Measurements from ENCODE around the gene WDR47. TPM values are rescaled to one million over a fixed set of nuclear protein-coding genes. Genes with fewer than 3 reads are reported as not detected.
"Not testable (repeated sequence)": the region's sequence is repeated elsewhere in the genome, so short reads cannot be mapped to it uniquely, and the experiment has no call there.

WDR47 gene
- polyA plus RNA-seq, 1 donor, result 8.9 TPM

DNA sequence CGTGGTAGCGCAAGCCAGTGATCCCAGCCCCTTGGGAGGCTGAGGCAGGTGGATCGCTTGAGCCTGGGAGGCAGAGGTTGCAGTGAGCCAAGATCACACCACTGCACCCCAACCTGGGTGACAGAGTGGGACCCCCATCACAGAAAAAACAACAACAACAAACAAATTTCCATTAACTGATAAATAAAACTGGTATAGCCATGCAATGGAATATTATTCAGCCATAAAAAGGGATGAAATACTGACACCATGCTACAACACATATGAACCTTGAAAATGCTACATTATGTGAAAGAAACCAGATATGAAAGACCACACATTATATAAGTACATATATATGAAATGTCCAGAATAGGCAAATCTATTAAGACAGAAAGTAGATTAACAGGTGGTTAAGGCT is 90.7 kb downstream of the WDR47 start:
- Histone ChIP-seq H3K4me1 (ENCODE audit: control insufficient read depth, insufficient read depth, low read length) (peaks cover 4% of the 10 kb centered on the region), H3K27ac (ENCODE audit: low read length) (no peak overlapping the region), H3K36me3 (ENCODE audit: control insufficient read depth, insufficient read depth, low read length) (peaks cover 16% of the 10 kb centered on the region), H3K4me3 (ENCODE audit: low read length) (no peak overlapping the region), H3K27me3 (ENCODE audit: control insufficient read depth, insufficient read depth, low read length) (no peaks in the 10 kb centered on the region), H3K9me3 (ENCODE audit: control insufficient read depth, low read depth, low read length) (no peaks in the 10 kb centered on the region)
- no CpG with 5 or more reads among the region's 3 CpGs for WGBS (ENCODE audit: insufficient coverage, low lambda C conversion rate)
- DNase-seq, result no peak

DNA sequence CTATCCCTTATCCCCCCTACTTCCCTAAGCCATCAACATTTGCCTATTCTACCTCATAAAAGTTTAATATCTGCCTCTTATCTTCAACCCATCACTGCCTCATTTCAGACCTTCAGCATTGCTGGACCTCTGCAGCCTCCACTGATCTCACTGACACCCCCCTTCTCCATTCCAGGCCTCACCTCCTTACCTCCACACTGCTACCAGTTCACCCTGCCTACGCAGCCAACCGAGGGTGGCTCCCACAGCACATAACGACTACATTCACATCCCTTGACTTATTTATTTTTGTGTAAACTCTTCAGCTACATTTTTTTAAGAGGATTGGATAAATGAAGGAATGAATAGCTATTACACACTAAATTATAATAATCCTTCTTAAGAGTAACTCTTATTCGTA is 92.9 kb downstream of the WDR47 start:
- Histone ChIP-seq H3K4me1 (ENCODE audit: control insufficient read depth, insufficient read depth, low read length) (peaks cover 4% of the 10 kb centered on the region), H3K27ac (ENCODE audit: low read length) (no peak overlapping the region), H3K9me3 (ENCODE audit: control insufficient read depth, low read depth, low read length) (no peaks in the 10 kb centered on the region), H3K36me3 (ENCODE audit: control insufficient read depth, insufficient read depth, low read length) (peaks cover 19% of the 10 kb centered on the region), H3K27me3 (ENCODE audit: control insufficient read depth, insufficient read depth, low read length) (no peaks in the 10 kb centered on the region), H3K4me3 (ENCODE audit: low read length) (no peak overlapping the region)
- no peak for DNase-seq
- WGBS (ENCODE audit: insufficient coverage, low lambda C conversion rate), result 87% methylated on average over 3 of the region's 4 CpGs

DNA sequence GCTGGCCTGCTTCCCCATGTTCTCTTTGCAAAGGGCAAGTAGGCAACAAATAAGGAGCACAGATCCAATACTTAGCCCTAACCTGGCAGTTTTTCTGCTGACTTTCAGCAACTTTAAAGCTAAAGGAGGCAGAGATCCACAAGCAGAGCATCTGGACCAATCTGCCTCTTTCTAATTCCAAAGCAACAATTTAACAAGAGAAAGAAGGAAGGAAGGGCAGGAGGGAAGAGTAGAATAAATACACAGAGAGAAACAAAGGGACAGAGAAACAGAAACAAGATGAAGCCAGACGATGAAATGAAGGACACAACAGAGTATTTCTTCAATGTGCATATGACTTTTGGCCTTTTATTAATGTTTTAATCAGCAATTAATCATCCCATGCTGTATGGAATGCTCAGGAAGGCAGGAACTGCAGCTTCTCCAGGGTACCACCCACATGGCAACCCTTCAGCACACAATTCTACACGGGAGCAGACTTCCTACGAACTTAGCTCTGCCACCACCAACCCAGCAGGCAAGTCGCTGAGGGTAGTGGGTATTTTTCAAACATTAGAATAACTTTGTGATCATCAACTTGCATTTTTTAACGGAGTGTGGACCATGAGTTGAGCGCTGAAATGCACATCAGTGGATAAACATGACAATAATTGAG is 93.9 kb downstream of the WDR47 start:
- DNase-seq, result no peak

DNA sequence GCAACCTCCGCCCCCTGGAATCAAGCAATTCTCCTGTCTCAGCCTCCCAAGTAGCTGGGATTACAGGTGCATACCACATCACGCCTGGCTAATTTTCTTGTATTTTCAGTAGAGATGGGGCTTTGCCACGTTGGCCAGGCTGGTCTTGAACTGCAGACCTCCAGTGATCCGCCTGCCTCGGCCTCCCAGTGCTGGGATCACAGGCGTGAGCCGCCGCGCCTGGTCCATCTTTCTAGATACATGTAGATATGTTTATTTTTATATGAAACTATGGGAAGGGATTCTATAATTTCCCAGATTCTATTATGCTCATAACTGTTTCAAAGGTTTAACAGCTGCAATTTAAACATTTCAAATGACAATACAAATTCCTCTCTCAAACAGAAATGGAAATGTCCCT is 105.7 kb downstream of the WDR47 start:
- WGBS (ENCODE audit: insufficient coverage, low lambda C conversion rate), result 100% methylated on average over 5 of the region's 9 CpGs
- H3K27ac ChIP-seq (ENCODE audit: low read length), result no peak overlapping the region
- DNase-seq, result no peak
- peaks cover 72% of the 10 kb centered on the region for H3K36me3 ChIP-seq (ENCODE audit: control insufficient read depth, insufficient read depth, low read length)
- no peaks in the 10 kb centered on the region for H3K4me1 ChIP-seq (ENCODE audit: control insufficient read depth, insufficient read depth, low read length)
- H3K27me3 ChIP-seq (ENCODE audit: control insufficient read depth, insufficient read depth, low read length), result no peaks in the 10 kb centered on the region
- no peaks in the 10 kb centered on the region for H3K9me3 ChIP-seq (ENCODE audit: control insufficient read depth, low read depth, low read length)
- no peak overlapping the region for H3K4me3 ChIP-seq (ENCODE audit: low read length)

More for the DNA sequence above, 93.9 kb downstream of the WDR47 start:
- peaks cover 4% of the 10 kb centered on the region for H3K4me1 ChIP-seq (ENCODE audit: control insufficient read depth, insufficient read depth, low read length)
- no peaks in the 10 kb centered on the region for H3K9me3 ChIP-seq (ENCODE audit: control insufficient read depth, low read depth, low read length)
- no peak overlapping the region for H3K4me3 ChIP-seq (ENCODE audit: low read length)
- WGBS (ENCODE audit: insufficient coverage, low lambda C conversion rate), result 86% methylated on average over 1 of the region's 6 CpGs
- H3K27me3 ChIP-seq (ENCODE audit: control insufficient read depth, insufficient read depth, low read length), result no peaks in the 10 kb centered on the region
- no peak overlapping the region for H3K27ac ChIP-seq (ENCODE audit: low read length)
- H3K36me3 ChIP-seq (ENCODE audit: control insufficient read depth, insufficient read depth, low read length), result peaks cover 24% of the 10 kb centered on the region

DNA sequence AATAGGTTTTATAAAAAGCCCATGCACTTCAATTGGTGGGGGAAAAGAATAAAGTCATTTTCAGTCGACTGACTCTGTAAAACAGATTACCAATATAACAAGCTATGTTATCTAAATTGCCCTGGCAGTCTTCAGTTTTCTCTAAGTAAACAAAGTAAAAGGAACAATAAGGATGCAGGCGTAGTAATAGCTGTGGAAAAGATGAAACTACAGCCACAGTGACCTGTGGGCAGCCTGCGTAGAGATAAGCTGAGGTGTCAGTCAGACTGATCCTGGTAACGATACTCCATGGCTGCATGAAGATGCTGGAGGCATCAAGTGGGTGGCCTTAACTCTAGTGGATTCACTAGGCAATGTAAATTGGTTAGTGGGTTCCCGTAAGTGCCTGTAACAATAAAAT is 108.0 kb downstream of the WDR47 start:
- WGBS (ENCODE audit: insufficient coverage, low lambda C conversion rate), result 58% methylated on average over 2 of the region's 5 CpGs
- H3K36me3 ChIP-seq (ENCODE audit: control insufficient read depth, insufficient read depth, low read length), result peaks cover 81% of the 10 kb centered on the region
- DNase-seq, result no peak
- H3K4me1 ChIP-seq (ENCODE audit: control insufficient read depth, insufficient read depth, low read length), result no peaks in the 10 kb centered on the region
- H3K27ac ChIP-seq (ENCODE audit: low read length), result no peak overlapping the region
- H3K9me3 ChIP-seq (ENCODE audit: control insufficient read depth, low read depth, low read length), result no peaks in the 10 kb centered on the region
- H3K4me3 ChIP-seq (ENCODE audit: low read length), result no peak overlapping the region
- no peaks in the 10 kb centered on the region for H3K27me3 ChIP-seq (ENCODE audit: control insufficient read depth, insufficient read depth, low read length)

DNA sequence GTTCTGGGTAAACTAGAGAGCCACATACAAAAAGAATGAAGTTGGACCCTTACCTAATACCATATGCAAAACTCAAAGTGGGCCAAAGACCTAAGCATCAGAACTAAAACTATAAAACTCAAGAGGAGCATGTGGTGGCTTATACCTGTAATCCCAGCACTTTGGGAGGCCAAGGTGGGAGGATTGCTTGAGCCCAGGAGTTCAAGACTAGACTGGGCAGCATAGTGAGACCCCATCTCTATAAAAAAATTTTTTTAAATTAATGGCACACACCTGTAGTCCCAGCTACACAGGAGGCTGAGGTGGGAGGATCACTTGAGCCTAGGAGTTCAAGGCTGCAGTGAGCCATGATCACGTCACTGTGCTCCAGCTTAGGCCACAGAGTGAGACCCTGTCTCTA is 114.3 kb downstream of the WDR47 start:
- H3K27me3 ChIP-seq (ENCODE audit: control insufficient read depth, insufficient read depth, low read length); H3K9me3 ChIP-seq (ENCODE audit: control insufficient read depth, low read depth, low read length); DNase-seq; H3K4me1 ChIP-seq (ENCODE audit: control insufficient read depth, insufficient read depth, low read length); H3K4me3 ChIP-seq (ENCODE audit: low read length); H3K27ac ChIP-seq (ENCODE audit: low read length): not testable (repeated sequence)
- no CpG with 5 or more reads among the region's 1 CpG for WGBS (ENCODE audit: insufficient coverage, low lambda C conversion rate)
- H3K36me3 ChIP-seq (ENCODE audit: control insufficient read depth, insufficient read depth, low read length), result peaks cover 76% of the 10 kb centered on the region

DNA sequence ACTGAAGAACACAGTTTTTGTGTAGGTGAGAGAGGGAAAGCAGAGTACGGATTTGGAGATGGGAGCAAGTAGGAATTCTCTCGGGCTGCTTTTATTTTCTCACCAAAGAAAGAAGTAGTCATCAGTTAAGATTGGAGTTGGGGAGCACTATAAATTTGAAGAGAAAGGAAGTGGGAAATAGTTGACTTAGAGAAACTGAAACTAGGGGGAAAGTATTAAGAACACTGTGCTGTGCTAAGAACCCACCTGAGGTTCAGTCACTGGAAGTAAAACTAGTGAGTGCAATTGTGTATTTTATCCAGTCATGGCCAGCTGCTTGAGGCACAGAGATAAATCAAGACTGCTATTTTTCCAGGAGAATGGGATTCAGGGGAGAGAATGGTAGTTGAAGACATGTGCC is 116.0 kb downstream of the WDR47 start:
- no peak overlapping the region for H3K4me3 ChIP-seq (ENCODE audit: low read length)
- peaks cover 67% of the 10 kb centered on the region for H3K36me3 ChIP-seq (ENCODE audit: control insufficient read depth, insufficient read depth, low read length)
- H3K27ac ChIP-seq (ENCODE audit: low read length), result no peak overlapping the region
- 100% methylated on average over 2 of the region's 2 CpGs for WGBS (ENCODE audit: insufficient coverage, low lambda C conversion rate)
- H3K9me3 ChIP-seq (ENCODE audit: control insufficient read depth, low read depth, low read length), result no peaks in the 10 kb centered on the region
- H3K4me1 ChIP-seq (ENCODE audit: control insufficient read depth, insufficient read depth, low read length), result no peaks in the 10 kb centered on the region
- DNase-seq, result no peak
- no peaks in the 10 kb centered on the region for H3K27me3 ChIP-seq (ENCODE audit: control insufficient read depth, insufficient read depth, low read length)

Other genes with a start within 250 kb of the WDR47 start
- gene AKNAD1, start 185.0 kb downstream of the WDR47 start, polyA plus RNA-seq, result 0.06 TPM
- gene GPSM2, start 165.1 kb downstream of the WDR47 start, polyA plus RNA-seq, result 15.1 TPM
- gene CLCC1, start 78.6 kb downstream of the WDR47 start, polyA plus RNA-seq, result 25.5 TPM
- gene TAF13, start 33.9 kb upstream of the WDR47 start, polyA plus RNA-seq, result 43.0 TPM
- 31.5 TPM for gene TMEM167B, start 48.7 kb upstream of the WDR47 start, polyA plus RNA-seq
- 66.0 TPM for gene ELAPOR1, start 72.0 kb upstream of the WDR47 start, polyA plus RNA-seq
- gene SARS1, start 171.8 kb upstream of the WDR47 start, polyA plus RNA-seq, result 112 TPM
- gene CELSR2, start 207.4 kb upstream of the WDR47 start, polyA plus RNA-seq, result 11.3 TPM
- gene PSRC1, start 241.0 kb upstream of the WDR47 start, polyA plus RNA-seq, result 12.9 TPM

Measured in large intestine (tissue), 3 donors.